GM19463 (cell line): ENCODE data around the gene SYNGAP1.
"Not testable (repeated sequence)": the region's sequence is repeated elsewhere in the genome, so short reads cannot be mapped to it uniquely, and the experiment has no call there.

ENCODE experiments used
- ATAC-seq: cut with Tn5 transposase; IDR thresholded peaks from one replicate; pipeline ENCODE4 v1.9.1; 2021; ENCODE audit warnings: mild to moderate bottlenecking, moderate library complexity; ENCODE audit not compliant: unreplicated experiment

Gene SYNGAP1

GRCh38 chr6:33459226-33459625, 39.4 kb downstream of the SYNGAP1 start:
- ATAC-seq = no peak

- ATAC-seq = no peak
These were observed 46.3 kb downstream of the SYNGAP1 start for GRCh38 chr6:33466075-33466735.

- no peak for ATAC-seq
These were observed 47.2 kb downstream of the SYNGAP1 start for GRCh38 chr6:33467091-33467490.

- no peak for ATAC-seq
These were observed 49.8 kb downstream of the SYNGAP1 start for GRCh38 chr6:33469661-33470060.

- no peak for ATAC-seq
These were observed 58.0 kb downstream of the SYNGAP1 start for GRCh38 chr6:33477864-33478263.

- no peak for ATAC-seq
These were observed 61.3 kb downstream of the SYNGAP1 start for GRCh38 chr6:33481192-33481591.

GRCh38 chr6:33482620-33483019, 62.8 kb downstream of the SYNGAP1 start:
- ATAC-seq = not testable (repeated sequence)

GRCh38 chr6:33483678-33484077, 63.8 kb downstream of the SYNGAP1 start:
- ATAC-seq = no peak

- ATAC-seq = not testable (repeated sequence)
These were observed 64.9 kb downstream of the SYNGAP1 start for GRCh38 chr6:33484673-33485262.

GRCh38 chr6:33485680-33486079, 65.8 kb downstream of the SYNGAP1 start:
- ATAC-seq = not testable (repeated sequence)

- no peak for ATAC-seq
These were observed 68.5 kb downstream of the SYNGAP1 start for GRCh38 chr6:33488339-33488738.

GRCh38 chr6:33490198-33490597, 70.3 kb downstream of the SYNGAP1 start:
- no peak for ATAC-seq

- no peak for ATAC-seq
These were observed 70.8 kb downstream of the SYNGAP1 start for GRCh38 chr6:33490621-33491020.

- ATAC-seq = no peak
These were observed 72.2 kb downstream of the SYNGAP1 start for GRCh38 chr6:33492093-33492492.

- ATAC-seq = no peak
These were observed 77.3 kb downstream of the SYNGAP1 start for GRCh38 chr6:33497157-33497556.

GRCh38 chr6:33502486-33502885, 82.6 kb downstream of the SYNGAP1 start:
- ATAC-seq = no peak

GRCh38 chr6:33504486-33504885, 84.6 kb downstream of the SYNGAP1 start:
- ATAC-seq = no peak
